CD8-positive, alpha-beta memory T cell (primary cell): ENCODE results near the gene RTKN2. TPM values are rescaled to one million over a fixed set of nuclear protein-coding genes. Genes with fewer than 3 reads are reported as not detected.
A peak's percentile ranks its signal among the peaks of the same experiment; 100 is the strongest.

Experiments used
- CTCF ChIA-PET: fragments of 350-600 bp; sonication (Branson Sonifier 250); formaldehyde crosslinking; loops from one replicate; lab custom pipeline; 2021; ENCODE audit warnings: antibody characterized with exemption; lab: Charles Lee
- POLR2A ChIA-PET: fragments of 350-600 bp; sonication (Branson Sonifier 250); formaldehyde crosslinking; loops from one replicate; lab custom pipeline; 2021; ENCODE audit warnings: antibody characterized with exemption; lab: Charles Lee
- DNase-seq, 5 donors: peaks; one replicate each; pipeline versions ENCODE4 v3.0.0 to v3.0.0-alpha.2; 2020 to 2022; ENCODE audit warnings: mixed read lengths in 1 of 5
- H3K27ac ChIP-seq: one replicate; pipeline ENCODE4 v1.7.0; 2013; ENCODE audit warnings: low read depth, mild to moderate bottlenecking, low read length, moderate library complexity
- H3K27me3 ChIP-seq: 2 replicates; pipeline ENCODE4 v1.7.0; 2013; ENCODE audit warnings: low read length, mild to moderate bottlenecking; ENCODE audit not compliant: insufficient read depth, poor library complexity, severe bottlenecking
- H3K36me3 ChIP-seq: 2 replicates; pipeline ENCODE4 v1.7.0; 2013; ENCODE audit warnings: mild to moderate bottlenecking, low read length, moderate library complexity; ENCODE audit not compliant: insufficient read depth
- H3K4me1 ChIP-seq: 2 replicates; pipeline ENCODE4 v1.7.0; 2013; ENCODE audit warnings: mild to moderate bottlenecking, low read length, moderate library complexity; ENCODE audit not compliant: insufficient read depth
- H3K4me3 ChIP-seq: 2 replicates; pipeline ENCODE4 v1.7.0; 2013; ENCODE audit warnings: mild to moderate bottlenecking, low read length
- H3K9me3 ChIP-seq: 2 replicates; pipeline ENCODE4 v1.7.0; 2013; ENCODE audit warnings: mild to moderate bottlenecking, low read length
- H3K27ac Mint-ChIP-seq, 8 donors: one replicate each; pipeline ENCODE4 v1.8.0; 2020 to 2021; ENCODE audit warnings: mixed read lengths in 8 of 8, mild to moderate bottlenecking in 6 of 8, inconsistent platforms in 3 of 8, moderate library complexity in 3 of 8
- H3K27me3 Mint-ChIP-seq, 2 donors: one replicate each; pipeline ENCODE4 v1.8.0; 2020 to 2021; ENCODE audit warnings: mixed read lengths in 2 of 2, mild to moderate bottlenecking in 1 of 2, moderate library complexity in 1 of 2
- H3K36me3 Mint-ChIP-seq, 3 donors: one replicate each; pipeline ENCODE4 v1.8.0; 2020 to 2021; ENCODE audit warnings: mixed read lengths in 3 of 3, inconsistent platforms in 1 of 3, mild to moderate bottlenecking in 1 of 3
- H3K4me1 Mint-ChIP-seq, 3 donors: one replicate each; pipeline ENCODE4 v1.8.0; 2020 to 2021; ENCODE audit warnings: mixed read lengths in 3 of 3, inconsistent platforms in 1 of 3, mild to moderate bottlenecking in 1 of 3
- H3K4me3 Mint-ChIP-seq, 7 donors: one replicate each; pipeline ENCODE4 v1.8.0; 2020 to 2021; ENCODE audit warnings: mixed read lengths in 7 of 7, mild to moderate bottlenecking in 6 of 7, moderate library complexity in 4 of 7, inconsistent platforms in 2 of 7
- H3K9me3 Mint-ChIP-seq, 5 donors: one replicate each; pipeline ENCODE4 v1.8.0; 2020 to 2022; ENCODE audit warnings: mixed read lengths in 5 of 5, mild to moderate bottlenecking in 3 of 5, moderate library complexity in 2 of 5, inconsistent platforms in 1 of 5
- polyA plus RNA-seq: library from polyadenylated mRNA; unstranded; fragments of 300-500 nt; fragmentation: Illumina TruSeq; gene quantifications from one replicate; pipeline ENCODE4 v1.2.3, GENCODE V29; 2021
- total RNA-seq, 2 experiments: library from RNA; stranded (reverse); gene quantifications; one replicate each; pipeline ENCODE4 v1.2.3, GENCODE V29; 2021

Gene RTKN2
- total and polyA plus RNA-seq, 3 experiments from 2014 or later, result 1.6 to 1.9 (median 1.7) TPM

- Histone ChIP-seq H3K9me3 (no peaks in the 10 kb centered on the region), H3K27ac (no peak overlapping the region), H3K4me1 (no peaks in the 10 kb centered on the region), H3K27me3 (no peaks in the 10 kb centered on the region), H3K36me3 (no peaks in the 10 kb centered on the region), H3K4me3 (no peak overlapping the region)
- Mint-ChIP-seq H3K4me1 (peaks cover 0 to 4% (median 1%) of the 10 kb centered on the region in 3 donors), H3K4me3 (no peak overlapping the region), H3K27ac (no peak overlapping the region), H3K36me3 (no peaks in the 10 kb centered on the region), H3K27me3 (peaks cover 0 to 1% of the 10 kb centered on the region in 2 donors), H3K9me3 (no peaks in the 10 kb centered on the region)
- DNase-seq, result no peak
- ChIA-PET CTCF (no interaction called here), POLR2A (no interaction called here)
These were observed 102.1 kb downstream of the RTKN2 start for GRCh38 chr10:62166331-62167131.

- Mint-ChIP-seq H3K27me3 (no peaks in the 10 kb centered on the region), H3K4me1 (peaks cover 4 to 8% (median 4%) of the 10 kb centered on the region in 3 donors), H3K36me3 (no peaks in the 10 kb centered on the region), H3K9me3 (no peaks in the 10 kb centered on the region), H3K4me3 (no peak overlapping the region), H3K27ac (no peak overlapping the region)
- DNase-seq, result no peak
- Histone ChIP-seq H3K4me1 (no peaks in the 10 kb centered on the region), H3K9me3 (no peaks in the 10 kb centered on the region), H3K4me3 (no peak overlapping the region), H3K27me3 (no peaks in the 10 kb centered on the region), H3K36me3 (no peaks in the 10 kb centered on the region), H3K27ac (no peak overlapping the region)
- ChIA-PET POLR2A (no interaction called here), CTCF (no interaction called here)
These were observed 102.8 kb downstream of the RTKN2 start for GRCh38 chr10:62165803-62166202.

- Histone ChIP-seq H3K27ac (no peak overlapping the region), H3K36me3 (no peaks in the 10 kb centered on the region), H3K27me3 (no peaks in the 10 kb centered on the region), H3K4me1 (no peaks in the 10 kb centered on the region), H3K9me3 (no peaks in the 10 kb centered on the region), H3K4me3 (no peak overlapping the region)
- no peak for DNase-seq
- H3K4me3 Mint-ChIP-seq, result no peak overlapping the region
- POLR2A ChIA-PET, result no interaction called here
- peaks cover 0 to 3% of the 10 kb centered on the region in 2 donors for H3K27me3 Mint-ChIP-seq
- no peaks in the 10 kb centered on the region for H3K9me3 Mint-ChIP-seq
- CTCF ChIA-PET, result no interaction called here
- H3K27ac Mint-ChIP-seq, result no peak overlapping the region
- H3K36me3 Mint-ChIP-seq, result no peaks in the 10 kb centered on the region
- H3K4me1 Mint-ChIP-seq, result peaks cover 6 to 9% (median 8%) of the 10 kb centered on the region in 3 donors
These were observed 105.6 kb downstream of the RTKN2 start for GRCh38 chr10:62163024-62163423.

GRCh38 chr10:62162261-62162981, 106.2 kb downstream of the RTKN2 start:
- H3K9me3 ChIP-seq, result no peaks in the 10 kb centered on the region
- H3K4me1 Mint-ChIP-seq, result peaks cover 6 to 9% (median 8%) of the 10 kb centered on the region in 3 donors
- ChIA-PET POLR2A (no interaction called here), CTCF (no interaction called here)
- no peak for DNase-seq
- H3K4me3 Mint-ChIP-seq, result no peak overlapping the region
- no peak overlapping the region for H3K4me3 ChIP-seq
- no peak overlapping the region for H3K27ac ChIP-seq
- no peaks in the 10 kb centered on the region for H3K36me3 Mint-ChIP-seq
- H3K4me1 ChIP-seq, result no peaks in the 10 kb centered on the region
- peaks cover 0 to 3% of the 10 kb centered on the region in 2 donors for H3K27me3 Mint-ChIP-seq
- no peaks in the 10 kb centered on the region for H3K27me3 ChIP-seq
- H3K9me3 Mint-ChIP-seq, result no peaks in the 10 kb centered on the region
- no peak overlapping the region for H3K27ac Mint-ChIP-seq
- H3K36me3 ChIP-seq, result no peaks in the 10 kb centered on the region

GRCh38 chr10:62159351-62159750, 109.3 kb downstream of the RTKN2 start:
- Histone ChIP-seq H3K4me1 (no peaks in the 10 kb centered on the region), H3K27me3 (no peaks in the 10 kb centered on the region), H3K36me3 (no peaks in the 10 kb centered on the region), H3K9me3 (no peaks in the 10 kb centered on the region), H3K4me3 (no peak overlapping the region), H3K27ac (no peak overlapping the region)
- H3K27ac Mint-ChIP-seq, result peak overlapping the region in 1 of 8 donors; percentile 17
- H3K4me3 Mint-ChIP-seq, result no peak overlapping the region
- ChIA-PET POLR2A (no interaction called here), CTCF (no interaction called here)
- no peaks in the 10 kb centered on the region for H3K36me3 Mint-ChIP-seq
- no peak for DNase-seq
- peaks cover 4 to 9% (median 8%) of the 10 kb centered on the region in 3 donors for H3K4me1 Mint-ChIP-seq
- H3K27me3 Mint-ChIP-seq, result peaks cover 0 to 3% of the 10 kb centered on the region in 2 donors
- no peaks in the 10 kb centered on the region for H3K9me3 Mint-ChIP-seq

GRCh38 chr10:62157601-62158000, 111.0 kb downstream of the RTKN2 start:
- no peak overlapping the region for H3K4me3 Mint-ChIP-seq
- CTCF ChIA-PET, result no interaction called here

GRCh38 chr10:62155054-62155680, 113.5 kb downstream of the RTKN2 start:
- no peaks in the 10 kb centered on the region for H3K4me1 ChIP-seq
- Mint-ChIP-seq H3K4me3 (no peak overlapping the region), H3K9me3 (no peaks in the 10 kb centered on the region), H3K27ac (no peak overlapping the region), H3K4me1 (peaks cover 0 to 5% (median under 1%) of the 10 kb centered on the region in 3 donors), H3K27me3 (peaks cover 0 to 3% of the 10 kb centered on the region in 2 donors), H3K36me3 (peaks cover 0 to 12% (median 0%) of the 10 kb centered on the region in 3 donors)
- DNase-seq, result no peak
- H3K27me3 ChIP-seq, result no peaks in the 10 kb centered on the region
- H3K9me3 ChIP-seq, result no peaks in the 10 kb centered on the region
- H3K27ac ChIP-seq, result no peak overlapping the region
- POLR2A ChIA-PET, result no interaction called here
- H3K36me3 ChIP-seq, result no peaks in the 10 kb centered on the region
- CTCF ChIA-PET, result no interaction called here
- no peak overlapping the region for H3K4me3 ChIP-seq

More at GRCh38 chr10:62157601-62158000, 111.0 kb downstream of the RTKN2 start:
- no peaks in the 10 kb centered on the region for H3K36me3 ChIP-seq
- no peaks in the 10 kb centered on the region for H3K27me3 ChIP-seq
- no peaks in the 10 kb centered on the region for H3K36me3 Mint-ChIP-seq
- peaks cover 0 to 3% of the 10 kb centered on the region in 2 donors for H3K27me3 Mint-ChIP-seq
- H3K27ac ChIP-seq, result no peak overlapping the region
- no peak overlapping the region for H3K4me3 ChIP-seq
- POLR2A ChIA-PET, result no interaction called here
- H3K4me1 Mint-ChIP-seq, result peaks cover 4 to 9% (median 5%) of the 10 kb centered on the region in 3 donors
- no peaks in the 10 kb centered on the region for H3K9me3 ChIP-seq
- no peak for DNase-seq
- H3K4me1 ChIP-seq, result no peaks in the 10 kb centered on the region
- H3K9me3 Mint-ChIP-seq, result no peaks in the 10 kb centered on the region
- no peak overlapping the region for H3K27ac Mint-ChIP-seq

GRCh38 chr10:62154231-62154630, 114.4 kb downstream of the RTKN2 start:
- H3K27me3 ChIP-seq, result no peaks in the 10 kb centered on the region
- H3K27ac Mint-ChIP-seq, result no peak overlapping the region

More at GRCh38 chr10:62154231-62154630, 114.4 kb downstream of the RTKN2 start:
- no peaks in the 10 kb centered on the region for H3K36me3 ChIP-seq
- peaks cover 0 to 3% of the 10 kb centered on the region in 2 donors for H3K27me3 Mint-ChIP-seq
- DNase-seq, result no peak
- no peak overlapping the region for H3K4me3 Mint-ChIP-seq
- no peaks in the 10 kb centered on the region for H3K9me3 Mint-ChIP-seq
- POLR2A ChIA-PET, result no interaction called here
- no peak overlapping the region for H3K27ac ChIP-seq
- peaks cover 0 to 12% (median 0%) of the 10 kb centered on the region in 3 donors for H3K36me3 Mint-ChIP-seq
- H3K4me1 ChIP-seq, result no peaks in the 10 kb centered on the region
- no peaks in the 10 kb centered on the region for H3K9me3 ChIP-seq
- H3K4me1 Mint-ChIP-seq, result peaks cover 0 to 3% (median 0%) of the 10 kb centered on the region in 3 donors
- CTCF ChIA-PET, result no interaction called here
- no peak overlapping the region for H3K4me3 ChIP-seq
